ENCODE results near the gene QPCT. TPM values are rescaled to one million over a fixed set of nuclear protein-coding genes. Genes with fewer than 3 reads are reported as not detected.

Gene QPCT
- total RNA-seq, result 2.8 and 9.0 TPM in 2 replicates

GRCh38 chr2:37344453-37345361, at the start of gene QPCT:
Gene QPCT, plus strand, starts transcription at chr2:37344630. Its CDS starts 102 bp downstream, at chr2:37344732.

GRCh38 chr2:37324786-37325624, 19.4 kb upstream of the QPCT start, which contains the start of gene PRKD3:
Gene PRKD3, minus strand, starts transcription at chr2:37324833. Its CDS starts 8,309 bp downstream, at chr2:37316524.

Other genes starting within 250 kb of the QPCT start
- 12.3 and 19.3 TPM in 2 replicates for gene EIF2AK2, start 187.7 kb upstream of the QPCT start, total RNA-seq
- gene SULT6B1, start 156.0 kb upstream of the QPCT start, total RNA-seq, result not detected in 2 replicates
- gene CEBPZOS, start 148.1 kb upstream of the QPCT start, total RNA-seq, result 17.2 and 21.6 TPM in 2 replicates
- gene CEBPZ, start 113.0 kb upstream of the QPCT start, total RNA-seq, result 19.7 and 28.6 TPM in 2 replicates
- 9.9 and 15.5 TPM in 2 replicates for gene NDUFAF7, start 113.0 kb upstream of the QPCT start, total RNA-seq
- gene PRKD3, start 19.8 kb upstream of the QPCT start, total RNA-seq, result 29.2 and 34.2 TPM in 2 replicates

Measured in pericardium fibroblast (primary cell).